Limb (tissue), 2 donors: ENCODE data around the gene PCNX4.

ENCODE experiments used
- DNase-seq, 2 donors: peaks; one replicate each; pipeline ENCODE4 v3.0.0-alpha.2; 2016; ENCODE audit errors: extremely low spot score in 2 of 2

The PCNX4 gene

DNA sequence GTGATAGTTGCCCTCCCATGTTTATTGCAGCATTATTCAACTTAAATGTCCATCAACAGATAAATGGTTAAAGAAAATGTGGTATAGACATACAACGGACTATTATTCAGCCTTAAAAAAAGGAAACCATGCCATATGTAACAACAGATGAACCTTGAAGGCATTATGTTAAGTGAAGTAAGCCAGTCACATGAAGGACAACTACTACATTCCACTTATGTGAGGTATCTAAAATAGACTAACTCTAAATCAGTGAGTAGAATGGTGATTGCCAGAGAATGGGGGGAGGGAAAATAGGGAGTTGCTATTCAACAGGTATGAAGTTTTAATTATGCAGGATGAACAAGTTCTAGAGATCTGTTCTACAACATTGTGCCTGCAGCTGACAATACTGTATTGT is 10.1 kb downstream of the PCNX4 start:
- DNase-seq: no peak

DNA sequence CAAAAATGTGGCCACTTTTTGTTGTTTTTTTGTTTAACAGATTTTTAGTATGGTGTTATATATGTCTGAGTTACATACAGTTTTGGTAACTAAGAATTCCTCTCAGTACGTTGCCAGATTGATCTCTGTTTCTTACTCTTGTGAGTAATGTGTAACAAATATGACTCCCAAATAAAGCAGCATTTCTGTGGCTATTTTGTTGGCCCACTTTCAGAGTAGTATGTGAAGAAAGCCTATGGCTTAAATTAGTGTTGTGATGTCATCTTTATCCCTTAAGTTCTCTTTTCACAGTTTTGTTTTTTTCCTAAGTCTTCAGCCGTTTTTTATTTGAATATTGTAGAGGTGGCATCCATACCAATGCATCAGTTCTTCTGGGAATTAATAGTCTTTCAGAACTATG is 10.7 kb downstream of the PCNX4 start:
- DNase-seq: no peak

DNA sequence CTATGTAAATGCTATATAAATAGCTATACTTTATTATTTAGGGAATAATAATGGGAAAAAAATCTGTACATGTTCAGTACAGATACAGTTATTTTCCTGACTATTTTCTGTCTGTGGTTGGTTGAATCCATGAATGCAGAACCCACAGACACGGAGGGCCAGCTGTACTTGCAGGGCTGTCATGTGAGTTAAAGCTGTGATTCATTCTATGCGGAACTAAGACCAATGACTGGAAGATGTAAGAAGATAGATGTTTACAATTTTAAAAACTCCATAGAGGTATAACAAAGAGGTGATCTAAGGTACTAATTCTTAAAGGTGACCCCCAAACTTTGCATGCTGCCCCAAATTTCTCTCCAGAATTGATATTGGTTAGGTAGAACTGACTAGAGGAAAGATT is 14.6 kb downstream of the PCNX4 start:
- DNase-seq: no peak

DNA sequence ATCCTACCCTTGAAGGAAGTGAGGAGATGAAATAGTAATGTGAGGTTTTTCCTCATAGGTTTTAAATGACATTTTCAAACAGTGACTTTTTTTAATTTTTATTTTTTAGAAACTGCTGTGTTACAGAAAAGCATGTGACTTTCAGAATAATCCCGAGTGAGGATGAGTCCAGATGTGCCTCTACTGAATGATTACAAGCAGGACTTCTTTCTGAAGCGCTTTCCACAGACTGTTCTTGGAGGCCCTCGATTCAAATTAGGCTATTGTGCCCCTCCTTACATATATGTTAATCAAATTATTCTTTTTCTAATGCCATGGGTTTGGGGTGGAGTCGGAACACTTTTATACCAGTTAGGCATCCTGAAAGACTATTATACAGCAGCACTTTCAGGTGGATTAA is 15.8 kb downstream of the PCNX4 start:
- no peak for DNase-seq

DNA sequence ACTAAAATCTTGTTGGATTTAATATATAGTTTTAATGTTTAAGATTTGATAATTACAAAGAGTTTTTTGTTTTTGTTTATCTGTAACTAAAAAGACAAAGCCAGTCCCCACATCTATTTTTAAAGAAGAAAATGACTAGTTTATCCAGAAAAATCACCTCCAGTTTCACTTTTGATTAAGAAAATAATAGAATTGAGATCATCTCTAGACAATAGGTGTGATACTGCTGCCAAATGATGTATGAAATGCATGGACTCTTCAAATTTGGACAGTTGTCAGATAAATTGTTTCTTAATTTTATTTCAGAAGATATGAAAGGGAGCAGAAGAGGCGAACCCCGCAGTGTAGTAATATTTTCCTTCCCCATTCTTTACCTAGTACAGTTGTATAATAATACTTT is 20.0 kb downstream of the PCNX4 start:
- no peak for DNase-seq

DNA sequence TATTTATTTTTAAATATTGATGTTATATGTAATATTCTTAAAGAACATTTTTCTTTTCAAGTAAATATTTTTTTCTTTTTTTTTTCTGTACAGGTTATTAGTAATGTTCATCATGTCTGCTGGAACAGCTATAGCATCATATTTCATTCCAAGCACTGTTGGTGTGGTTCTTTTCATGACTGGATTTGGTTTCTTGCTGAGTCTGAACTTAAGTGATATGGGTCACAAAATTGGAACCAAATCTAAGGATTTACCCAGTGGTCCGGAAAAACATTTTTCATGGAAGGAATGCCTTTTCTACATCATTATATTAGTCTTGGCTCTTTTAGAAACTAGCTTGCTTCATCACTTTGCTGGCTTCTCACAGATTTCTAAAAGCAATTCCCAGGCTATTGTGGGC is 23.2 kb downstream of the PCNX4 start:
- no peak for DNase-seq

DNA sequence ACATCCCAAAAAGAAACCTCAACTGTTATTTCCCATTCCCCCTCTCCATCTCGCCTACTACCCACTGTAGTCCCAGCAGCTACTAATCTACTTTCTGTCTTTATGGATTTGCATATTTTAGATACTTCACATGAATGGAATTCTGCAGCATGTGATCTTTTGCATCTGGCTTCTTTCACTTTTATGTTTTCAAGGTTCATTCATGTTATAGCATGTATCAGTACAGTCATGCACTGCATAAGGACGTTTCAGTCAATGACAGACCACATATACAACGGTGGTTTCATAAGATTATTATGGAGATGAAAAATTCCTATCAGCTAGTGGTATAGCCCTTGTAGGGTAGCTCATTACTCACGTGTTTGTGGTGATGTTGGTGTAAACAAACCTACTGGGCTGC is 24.5 kb downstream of the PCNX4 start:
- no peak for DNase-seq

DNA sequence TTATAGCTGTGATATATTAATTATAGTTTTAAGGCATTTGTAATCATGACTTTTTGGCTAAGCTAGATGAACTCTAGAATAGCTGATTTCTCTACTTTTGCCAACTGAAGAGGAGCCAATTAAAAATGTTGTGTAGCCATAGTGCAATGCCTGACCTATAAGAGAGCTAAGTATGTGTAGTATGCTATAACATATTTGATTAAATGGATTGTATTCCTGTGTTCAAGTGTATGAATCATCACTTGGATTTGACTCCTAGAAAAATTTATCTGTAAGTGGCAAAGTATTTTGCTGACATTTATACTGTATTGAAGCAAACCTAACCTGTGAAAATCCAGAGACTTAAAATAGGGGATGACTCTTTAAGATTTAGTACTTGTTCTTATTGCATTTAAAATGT is 34.2 kb downstream of the PCNX4 start:
- no peak for DNase-seq

DNA sequence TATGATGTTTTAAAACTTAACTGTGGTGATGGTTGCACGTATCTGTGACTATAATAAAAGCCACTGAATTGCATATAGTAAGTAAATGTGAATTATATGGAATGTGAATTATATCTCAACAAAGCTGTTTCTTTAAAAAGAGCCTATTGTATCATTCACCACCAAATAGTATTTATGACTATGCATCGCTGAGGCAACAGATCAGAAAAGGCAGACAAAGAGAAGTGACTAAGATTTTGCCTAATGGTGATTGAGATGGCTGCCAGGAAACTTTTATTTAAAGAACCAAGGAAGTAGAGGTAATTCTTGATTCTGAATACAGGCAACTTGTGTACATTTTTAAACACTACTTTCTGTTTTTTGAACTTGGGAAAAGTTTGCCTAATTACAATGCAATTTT is 41.8 kb downstream of the PCNX4 start:
- DNase-seq: no peak

DNA sequence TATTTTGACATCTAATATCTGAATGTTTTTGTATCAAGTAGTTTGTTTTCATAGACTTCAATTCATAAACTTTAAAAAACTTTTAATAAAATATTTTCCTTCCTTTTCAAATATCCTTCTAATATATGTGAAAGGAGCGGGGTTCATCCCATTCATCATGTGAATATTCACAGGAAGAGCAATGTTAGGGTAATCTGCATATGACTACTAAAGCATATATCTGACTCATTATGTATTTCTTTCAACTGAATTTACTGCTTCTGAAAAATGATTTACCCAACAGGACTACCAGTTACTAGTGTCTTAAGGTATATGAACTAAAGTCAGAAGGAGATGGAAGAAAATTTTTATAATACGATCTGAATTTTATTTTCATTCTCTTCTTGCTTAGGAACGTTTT is 43.0 kb downstream of the PCNX4 start:
- no peak for DNase-seq

DNA sequence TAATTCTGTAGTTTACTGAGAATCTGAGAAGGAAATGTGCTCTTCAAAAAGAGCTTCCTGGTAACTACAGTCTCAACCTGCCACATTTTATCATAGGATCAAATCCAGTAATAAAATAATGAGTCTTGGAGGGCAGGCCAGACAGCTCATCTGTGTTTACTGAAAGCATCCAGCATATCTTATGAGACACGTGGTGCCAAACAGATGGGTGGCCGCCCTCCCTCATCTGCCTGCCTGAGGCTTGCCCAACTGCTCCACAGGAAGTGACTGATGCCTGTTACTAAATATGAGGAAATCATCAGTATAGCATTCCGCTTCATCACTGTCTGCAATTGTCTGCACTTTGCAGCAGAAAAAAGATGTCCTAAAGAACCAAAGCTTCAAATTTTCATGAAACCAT is 60.0 kb downstream of the PCNX4 start:
- no peak for DNase-seq

DNA sequence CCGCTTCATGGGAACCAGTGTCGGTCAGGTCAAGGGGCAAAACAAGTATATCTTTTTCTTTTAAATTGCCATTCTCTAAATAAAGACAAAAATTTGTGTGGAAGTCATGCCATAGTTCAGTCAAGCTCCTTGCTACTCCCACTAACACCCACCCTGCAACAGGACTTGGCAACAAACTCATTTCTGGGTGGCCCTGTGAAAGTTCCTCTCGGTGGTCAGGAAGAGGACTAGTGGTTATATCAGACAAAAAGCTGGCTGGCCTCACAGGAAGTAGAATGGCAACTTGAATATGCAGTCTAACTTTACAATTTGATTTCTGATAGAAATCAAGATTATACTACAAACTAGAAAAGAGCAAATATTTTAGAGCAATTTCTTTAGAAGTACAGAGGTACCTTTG is 62.3 kb downstream of the PCNX4 start:
- no peak for DNase-seq

DNA sequence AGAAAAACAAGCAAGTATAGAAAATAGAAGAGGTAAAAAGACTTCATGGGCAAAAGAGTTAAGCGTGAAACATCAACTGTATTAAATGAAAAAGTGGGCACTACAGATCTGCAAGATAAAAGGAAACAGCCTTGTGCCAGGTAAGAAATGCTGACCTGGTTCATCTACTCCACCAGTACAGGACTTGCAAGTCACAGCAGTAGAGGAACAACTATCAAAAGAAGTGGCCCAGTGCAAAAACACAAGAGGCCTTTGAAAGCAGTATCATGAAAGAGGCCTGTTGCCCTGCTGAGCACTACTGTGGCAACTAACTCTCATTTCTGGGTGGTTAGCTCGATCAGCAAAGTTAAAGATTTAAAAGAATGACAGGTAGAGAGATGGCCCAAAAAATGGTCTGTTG is 62.9 kb downstream of the PCNX4 start:
- DNase-seq: no peak

DNA sequence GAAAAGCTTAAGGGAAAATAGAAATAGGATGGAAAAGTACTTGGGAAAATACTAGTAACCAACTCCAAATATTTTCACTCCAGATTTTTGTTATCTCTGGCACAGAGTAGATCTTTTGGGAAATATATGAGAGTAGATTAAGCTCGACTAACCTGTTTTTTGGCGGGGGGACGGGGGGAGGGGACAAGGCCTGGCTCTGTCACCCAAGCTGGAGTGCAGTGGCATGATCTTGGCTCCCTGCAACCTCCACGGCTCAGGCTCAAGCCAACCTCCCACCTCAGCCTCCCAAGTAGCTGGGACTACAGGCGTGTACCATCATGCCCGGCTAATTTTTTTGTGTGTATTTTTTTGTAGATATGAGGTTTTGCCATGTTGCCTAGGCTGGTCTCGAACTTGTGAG is 68.7 kb downstream of the PCNX4 start:
- no peak for DNase-seq

DNA sequence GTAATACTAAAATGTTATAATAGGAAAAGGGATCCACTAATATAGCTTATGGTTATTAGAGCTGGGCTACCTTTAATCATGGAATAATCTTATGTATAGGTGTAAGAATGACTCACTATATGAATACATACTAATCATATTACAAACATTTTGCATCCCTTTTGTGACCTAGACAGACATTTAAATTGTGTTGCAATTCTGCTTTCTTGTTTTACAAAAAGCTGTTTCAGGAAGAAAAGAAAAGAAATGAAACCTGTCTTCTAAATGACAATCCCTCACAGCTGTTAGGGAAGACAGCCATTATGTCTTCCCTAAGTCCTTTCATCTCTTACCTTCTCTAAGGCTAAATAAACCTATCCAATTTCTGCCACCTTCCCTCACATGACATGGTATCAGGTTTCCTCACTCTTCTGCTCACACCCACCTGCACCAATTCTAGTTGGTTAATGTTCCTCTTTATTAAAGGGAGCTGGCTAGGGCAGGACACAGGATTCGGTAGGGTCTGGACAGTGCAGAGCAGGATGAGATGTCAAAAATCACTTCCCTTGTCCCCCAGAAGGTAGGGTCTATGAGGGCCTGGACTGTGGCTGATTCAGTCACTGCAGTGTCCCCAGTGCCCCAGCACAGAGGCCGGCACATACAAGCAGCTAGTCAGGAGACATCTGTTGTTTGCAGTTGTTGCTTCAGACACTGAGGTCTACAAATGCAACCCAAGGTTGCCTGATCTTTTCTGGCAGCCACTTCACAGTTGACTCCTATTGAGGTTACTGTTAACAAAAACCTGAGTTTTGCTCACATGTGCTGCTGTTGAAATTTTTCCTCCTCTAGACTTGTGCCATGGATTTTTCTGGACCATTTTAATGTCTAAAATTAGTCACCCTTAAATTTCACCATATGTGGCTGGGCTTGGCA is 69.7 kb downstream of the PCNX4 start:
- DNase-seq: no peak

DNA sequence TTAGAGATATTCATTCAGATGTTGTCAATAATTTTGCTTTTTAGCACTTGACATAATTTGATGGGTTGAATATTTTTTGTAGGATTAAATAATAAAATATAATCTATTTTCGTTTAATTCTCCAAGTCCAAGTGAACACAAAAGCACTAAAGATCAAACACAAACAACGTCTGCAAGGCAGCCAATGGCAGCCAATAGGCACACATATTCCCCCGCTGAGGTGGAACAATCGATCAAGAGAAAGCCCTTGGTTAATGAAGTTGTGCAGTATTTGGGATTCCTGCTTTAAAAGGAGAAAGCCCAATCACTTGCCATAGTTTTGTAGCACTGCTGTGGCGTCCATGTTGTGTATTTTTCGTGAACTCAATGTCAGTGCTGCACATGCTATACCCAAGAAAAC is 72.0 kb downstream of the PCNX4 start:
- DNase-seq: no peak

DNA sequence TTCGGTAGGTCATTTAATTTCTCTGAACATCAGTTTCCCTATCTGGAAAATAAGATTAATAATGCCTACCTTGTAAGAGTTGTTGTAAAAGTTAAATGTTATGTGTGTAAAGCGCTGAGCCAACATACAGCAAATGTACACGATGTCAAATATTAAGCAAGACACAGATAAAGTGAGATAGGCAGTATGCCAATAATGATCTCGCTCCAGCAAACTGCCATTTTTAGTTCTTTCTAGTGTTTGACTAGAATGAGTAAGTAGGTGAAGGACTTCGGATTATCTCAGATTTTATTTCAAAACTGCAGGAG is 72.6 kb downstream of the PCNX4 start:
- DNase-seq: no peak

DNA sequence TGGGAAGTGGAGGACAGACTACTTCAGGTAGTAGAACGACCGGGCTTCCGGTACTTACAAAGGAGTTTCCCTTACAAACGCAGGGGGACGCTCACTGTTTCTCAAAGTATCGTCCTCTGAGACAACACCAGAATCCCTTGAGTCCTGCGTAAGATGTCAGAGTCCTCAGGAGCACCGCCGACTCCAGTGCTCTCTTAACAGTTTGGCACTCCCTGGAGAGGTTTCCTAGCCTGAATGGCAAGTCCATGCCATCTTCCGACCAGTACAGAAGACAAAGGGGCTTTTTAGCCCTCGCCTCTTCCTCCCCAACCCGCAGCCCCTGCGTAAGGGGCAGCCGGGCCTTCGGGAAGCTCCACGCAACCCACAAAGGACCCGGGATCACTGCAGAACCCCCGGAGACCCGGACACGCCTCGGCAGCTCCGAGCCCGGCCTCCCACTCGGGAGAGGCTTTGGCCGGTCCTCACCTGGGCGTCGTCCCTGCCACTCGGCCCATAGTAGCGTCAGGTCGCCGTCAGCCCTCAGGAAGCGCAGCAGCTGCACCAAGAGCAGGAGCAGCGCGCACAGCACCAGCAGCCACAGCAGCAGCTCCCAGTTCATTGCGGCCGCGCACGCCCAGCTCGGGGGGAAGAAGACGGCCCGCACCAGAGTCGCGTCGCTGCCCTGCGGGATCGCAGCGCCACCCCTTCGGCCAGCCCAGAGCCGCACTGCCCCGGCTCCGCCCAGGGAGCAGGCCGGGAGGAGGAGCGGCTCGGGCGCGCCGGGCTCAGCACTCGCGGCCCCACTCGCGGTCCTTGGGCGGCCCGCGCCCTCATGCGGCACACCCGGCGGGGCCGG is 73.2 kb downstream of the PCNX4 start, which contains the start of gene DHRS7:
TSS of gene DHRS7 (minus strand) at position 687 of the 835 bp plus-strand sequence. CDS start at position 598, 89 bp downstream.
- DNase-seq: peak; percentile 77 to 86

DNA sequence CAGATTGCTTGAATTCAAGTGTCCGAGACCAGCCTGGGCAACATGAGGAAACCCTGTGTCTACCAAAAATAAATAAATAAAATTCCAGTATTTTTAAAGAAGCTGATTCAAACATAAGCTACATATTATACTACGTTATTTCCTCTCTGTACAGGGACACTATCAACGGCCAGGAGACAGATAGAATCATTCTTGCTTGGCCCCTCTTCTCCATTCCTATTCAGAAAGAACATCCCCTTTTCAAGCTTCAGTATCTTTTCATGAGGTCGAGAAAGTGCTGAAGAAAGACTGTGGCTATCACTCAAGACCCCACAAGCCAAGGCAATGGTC is 73.8 kb downstream of the PCNX4 start:
- DNase-seq: no peak

DNA sequence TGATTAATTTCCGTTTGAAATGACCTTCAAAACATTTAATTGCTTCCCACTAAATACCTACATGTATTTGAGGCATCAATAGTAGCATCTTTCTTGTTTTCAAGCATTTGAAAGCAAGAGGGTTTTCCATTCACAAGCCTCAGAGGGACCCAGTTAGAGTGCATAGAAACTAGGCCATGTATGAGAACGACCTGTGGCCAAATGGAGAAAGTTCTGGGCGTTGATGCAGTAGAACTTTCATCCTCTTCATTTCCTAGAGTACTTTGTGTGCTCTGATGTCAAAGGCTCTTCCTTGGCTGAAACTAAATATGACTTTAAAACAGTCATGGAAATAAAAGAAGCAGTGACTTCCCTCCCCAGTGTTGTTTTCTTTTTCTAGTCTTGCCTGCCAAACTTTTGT is 74.4 kb downstream of the PCNX4 start:
- no peak for DNase-seq

DNA sequence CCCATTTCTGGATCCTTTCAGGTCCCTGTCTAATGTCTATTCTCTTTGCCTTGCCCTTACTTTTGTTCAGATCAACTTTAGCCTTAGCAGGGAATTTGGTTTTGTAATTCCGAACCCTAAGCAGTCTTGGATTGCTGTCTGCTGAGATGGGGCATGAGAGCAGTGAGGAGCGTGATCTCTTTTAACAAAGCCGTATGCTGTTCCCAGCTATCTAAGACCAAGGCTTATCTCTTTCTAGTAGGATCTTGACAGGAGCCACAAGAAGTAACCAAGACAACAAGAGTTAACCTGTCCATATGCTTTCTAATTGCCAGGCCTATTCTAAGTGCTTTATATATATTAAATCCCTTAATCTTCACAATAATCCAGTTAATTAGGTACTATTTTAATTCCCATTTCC is 78.0 kb downstream of the PCNX4 start:
- DNase-seq: no peak

DNA sequence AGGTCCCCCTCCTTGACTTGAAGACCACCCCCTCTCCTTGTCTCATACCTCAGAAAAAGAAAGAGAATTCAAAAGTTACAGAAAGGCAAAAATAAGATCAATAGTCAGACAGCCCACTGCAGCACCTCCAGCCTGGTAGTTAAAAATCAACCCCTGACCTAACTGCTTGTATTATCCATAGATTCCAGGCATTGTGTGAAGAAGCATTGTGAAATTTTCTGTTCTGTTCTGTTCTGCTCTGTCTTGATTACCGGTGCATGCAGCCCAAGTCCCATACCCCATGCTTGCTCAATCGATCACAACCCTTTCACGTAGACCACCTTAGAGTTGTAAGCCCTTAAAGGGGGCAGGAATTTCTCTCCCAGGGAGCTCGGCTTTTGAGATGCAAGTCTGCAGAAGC is 79.2 kb downstream of the PCNX4 start:
- DNase-seq: no peak

DNA sequence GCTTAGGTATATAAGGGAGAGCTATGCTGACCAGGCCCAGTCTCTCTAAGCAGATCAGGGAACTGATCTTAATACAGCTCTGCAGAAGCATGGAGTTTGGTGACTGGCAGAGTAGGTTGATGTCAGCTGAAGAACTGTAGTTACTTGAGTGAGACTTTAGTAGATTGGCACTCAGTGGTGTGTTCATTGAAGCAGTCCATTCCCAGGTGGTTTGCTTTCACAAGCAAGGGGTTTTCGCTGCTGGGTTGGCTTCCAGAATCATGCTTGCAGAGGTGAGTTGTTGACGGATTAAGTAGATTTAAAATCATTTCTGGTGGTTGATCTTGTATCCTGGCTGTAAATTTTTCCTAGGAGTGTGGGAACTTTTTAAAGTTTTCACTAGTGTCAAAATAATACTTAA is 80.0 kb downstream of the PCNX4 start:
- DNase-seq: no peak
